Smooth muscle cell (in vitro differentiated cells): Measurements from ENCODE around the gene NHP2. TPM values are rescaled to one million over a fixed set of nuclear protein-coding genes. Genes with fewer than 3 reads are reported as not detected.
A peak's percentile ranks its signal among the peaks of the same experiment; 100 is the strongest.

Experiments used
- DNase-seq: peaks from one replicate; lab custom pipeline; 2025; ENCODE audit not compliant: unreplicated experiment; lab: John Stamatoyannopoulos, UW
- H2AFZ ChIP-seq: fragments of 200-600 bp; sonication (generic); 2 replicates; pipeline ENCODE4 v1.6.0; 2016; ENCODE audit warnings: antibody characterized with exemption, low read depth, mild to moderate bottlenecking
- H3F3A ChIP-seq: fragments of 200-600 bp; sonication (generic); 2 replicates; pipeline ENCODE4 v1.6.0; 2017; ENCODE audit warnings: antibody characterized with exemption, low read depth
- H3K27ac ChIP-seq: fragments of 200-600 bp; sonication (generic); 2 replicates; pipeline ENCODE4 v1.5.1; 2016; ENCODE audit warnings: low read depth, mild to moderate bottlenecking
- H3K27me3 ChIP-seq: fragments of 200-600 bp; sonication (generic); 2 replicates; pipeline ENCODE4 v1.6.1; 2016; ENCODE audit warnings: low read depth, mild to moderate bottlenecking
- H3K36me3 ChIP-seq: fragments of 200-600 bp; sonication (generic); 2 replicates; pipeline ENCODE4 v1.5.1; 2016; ENCODE audit warnings: low read depth
- H3K4me1 ChIP-seq: fragments of 200-600 bp; sonication (generic); 2 replicates; pipeline ENCODE4 v1.5.1; 2016; ENCODE audit warnings: low read depth
- H3K4me2 ChIP-seq: fragments of 200-600 bp; sonication (generic); 2 replicates; pipeline ENCODE4 v1.6.0; 2016; ENCODE audit warnings: mild to moderate bottlenecking
- H3K4me3 ChIP-seq: fragments of 200-600 bp; sonication (generic); 2 replicates; pipeline ENCODE4 v1.5.1; 2016; ENCODE audit warnings: mild to moderate bottlenecking
- H3K79me2 ChIP-seq: fragments of 200-600 bp; sonication (generic); 2 replicates; pipeline ENCODE4 v1.6.0; 2016; ENCODE audit warnings: low read depth, mild to moderate bottlenecking
- H3K9ac ChIP-seq: fragments of 200-600 bp; sonication (generic); 2 replicates; pipeline ENCODE4 v1.6.0; 2016; ENCODE audit warnings: low read depth
- H3K9me3 ChIP-seq: fragments of 200-600 bp; sonication (generic); replicated peaks from 2 replicates; pipeline ENCODE4 v1.5.1; 2016; ENCODE audit warnings: low read depth
- H4K20me1 ChIP-seq: fragments of 200-600 bp; sonication (generic); 2 replicates; pipeline ENCODE4 v1.6.0; 2016; ENCODE audit warnings: low read depth
- WGBS: methylation state at CpG from one replicate; pipeline ENCODE4 v1.1.7; 2016; ENCODE audit warnings: low lambda C conversion rate; 5-methylcytosine and 5-hydroxymethylcytosine counted together
- polyA plus RNA-seq: library from polyadenylated mRNA; unstranded; fragments of >200 nt; fragmentation: Nextera tagmentation; extraction: Ambion mirVana; gene quantifications from 2 replicates; pipeline ENCODE4 v1.2.1, GENCODE V29; 2016
- total RNA-seq: library from RNA; depleted of rRNA; stranded (reverse); fragments of >200 nt; gene quantifications from 2 replicates; pipeline ENCODE4 v1.2.3, GENCODE V29; 2014
- TF ChIP-seq, protein P1 (sequence below): fragments of 200-600 bp; sonication (generic); IDR thresholded peaks from 2 replicates; pipeline ENCODE4 v1.5.1; 2017; ENCODE audit warnings: borderline replicate concordance, mild to moderate bottlenecking, antibody characterized with exemption; ENCODE audit not compliant: insufficient read depth, poor library complexity, severe bottlenecking

NHP2 gene
- total and polyA plus RNA-seq, 2 experiments from 2014 or later = 162 to 166 TPM

DNA sequence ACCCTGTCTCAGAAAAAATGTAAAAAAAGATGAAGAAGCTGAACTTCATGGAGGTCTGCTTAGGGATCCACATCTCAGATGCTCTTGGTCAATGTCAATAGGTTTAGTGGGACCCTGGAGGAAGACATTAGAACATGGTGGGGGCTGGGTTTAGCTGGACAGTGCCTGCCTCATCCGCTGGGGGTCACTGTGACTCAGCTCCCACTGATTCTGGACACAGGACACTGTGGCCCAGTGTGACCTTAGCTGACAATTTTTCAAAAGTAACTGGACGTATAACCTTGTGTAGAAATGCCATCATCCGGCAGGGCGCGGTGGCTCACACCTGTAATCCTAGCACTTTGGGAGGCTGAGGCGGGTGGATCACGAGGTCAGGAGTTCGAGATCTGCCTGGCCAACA is 43.3 kb upstream of the NHP2 start:
- peaks cover 7% of the 10 kb centered on the region for H3K4me1 ChIP-seq
- H3K4me3 ChIP-seq = no peak overlapping the region
- H3K9ac ChIP-seq = no peak overlapping the region
- no peaks in the 10 kb centered on the region for H3K27me3 ChIP-seq
- no peak overlapping the region for H2AFZ ChIP-seq
- WGBS = 86% methylated on average over 8 of the region's 8 CpGs
- TF ChIP-seq, protein P1, sequence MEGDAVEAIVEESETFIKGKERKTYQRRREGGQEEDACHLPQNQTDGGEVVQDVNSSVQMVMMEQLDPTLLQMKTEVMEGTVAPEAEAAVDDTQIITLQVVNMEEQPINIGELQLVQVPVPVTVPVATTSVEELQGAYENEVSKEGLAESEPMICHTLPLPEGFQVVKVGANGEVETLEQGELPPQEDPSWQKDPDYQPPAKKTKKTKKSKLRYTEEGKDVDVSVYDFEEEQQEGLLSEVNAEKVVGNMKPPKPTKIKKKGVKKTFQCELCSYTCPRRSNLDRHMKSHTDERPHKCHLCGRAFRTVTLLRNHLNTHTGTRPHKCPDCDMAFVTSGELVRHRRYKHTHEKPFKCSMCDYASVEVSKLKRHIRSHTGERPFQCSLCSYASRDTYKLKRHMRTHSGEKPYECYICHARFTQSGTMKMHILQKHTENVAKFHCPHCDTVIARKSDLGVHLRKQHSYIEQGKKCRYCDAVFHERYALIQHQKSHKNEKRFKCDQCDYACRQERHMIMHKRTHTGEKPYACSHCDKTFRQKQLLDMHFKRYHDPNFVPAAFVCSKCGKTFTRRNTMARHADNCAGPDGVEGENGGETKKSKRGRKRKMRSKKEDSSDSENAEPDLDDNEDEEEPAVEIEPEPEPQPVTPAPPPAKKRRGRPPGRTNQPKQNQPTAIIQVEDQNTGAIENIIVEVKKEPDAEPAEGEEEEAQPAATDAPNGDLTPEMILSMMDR = peak; percentile 24
- H3K79me2 ChIP-seq = no peaks in the 10 kb centered on the region
- no peak overlapping the region for H3K4me2 ChIP-seq
- H3F3A ChIP-seq = no peaks in the 10 kb centered on the region
- no peaks in the 10 kb centered on the region for H3K9me3 ChIP-seq
- no peaks in the 10 kb centered on the region for H3K36me3 ChIP-seq
- H3K27ac ChIP-seq = no peak overlapping the region
- H4K20me1 ChIP-seq = no peaks in the 10 kb centered on the region
- no peak for DNase-seq

DNA sequence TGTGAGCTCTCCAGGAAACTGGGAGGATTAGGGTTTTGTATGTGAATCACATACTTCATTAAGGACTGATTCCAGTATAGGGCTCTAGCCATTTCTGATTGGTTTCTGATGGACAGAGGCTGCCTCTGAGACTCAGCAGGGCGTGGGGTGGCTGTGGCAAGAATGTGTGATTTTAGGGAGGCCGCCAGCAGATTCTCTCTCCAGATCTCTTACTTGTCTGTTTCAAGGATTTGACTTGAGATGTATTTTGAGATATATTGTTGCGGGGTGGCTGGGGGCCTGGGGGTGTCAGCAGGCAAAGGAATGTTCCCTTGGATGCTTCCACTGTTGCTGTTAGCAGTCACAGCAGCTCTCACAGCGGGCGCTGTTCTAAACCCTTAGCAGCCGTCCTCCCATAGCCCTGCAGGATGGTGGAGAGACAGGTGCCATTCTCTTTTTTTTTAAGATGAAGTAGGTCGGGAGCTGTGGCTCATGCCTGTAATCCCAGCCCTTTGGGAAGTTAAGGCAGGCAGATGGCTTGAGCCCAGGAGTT is 42.7 kb upstream of the NHP2 start:
- TF ChIP-seq, protein P1 = no peak
- Histone ChIP-seq H3K4me3 (no peak overlapping the region), H3K27me3 (no peaks in the 10 kb centered on the region), H4K20me1 (no peaks in the 10 kb centered on the region), H3K9ac (no peak overlapping the region), H2AFZ (no peak overlapping the region), H3K79me2 (no peaks in the 10 kb centered on the region), H3K4me2 (no peak overlapping the region), H3K27ac (no peak overlapping the region), H3K36me3 (no peaks in the 10 kb centered on the region), H3F3A (no peaks in the 10 kb centered on the region), H3K9me3 (no peaks in the 10 kb centered on the region), H3K4me1 (peaks cover 7% of the 10 kb centered on the region)
- WGBS = 90% methylated on average over 7 of the region's 7 CpGs
- DNase-seq = no peak

DNA sequence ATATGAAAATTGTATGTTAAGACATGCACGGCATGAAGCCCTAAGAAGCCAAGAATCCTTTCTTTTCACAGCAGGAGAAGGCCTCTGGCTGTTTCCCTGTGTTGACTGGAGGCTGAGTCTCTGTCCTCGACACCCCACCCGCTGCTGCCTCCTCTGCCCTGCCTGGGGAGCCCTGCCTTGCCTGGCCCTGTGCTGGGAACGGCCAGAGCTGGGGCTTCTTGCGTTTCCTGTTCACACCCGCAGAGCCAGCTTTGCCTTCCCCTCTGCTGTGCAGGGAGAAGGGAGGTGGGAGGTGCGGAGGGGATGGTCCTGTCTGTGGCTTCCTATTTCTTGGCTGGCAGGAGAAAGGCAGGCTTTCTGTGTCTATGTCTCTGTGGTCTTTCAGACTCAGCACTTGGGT is 40.3 kb upstream of the NHP2 start:
- Histone ChIP-seq H3K27ac (no peak overlapping the region), H3K4me1 (peaks cover 7% of the 10 kb centered on the region), H3K4me3 (no peak overlapping the region), H4K20me1 (no peaks in the 10 kb centered on the region), H3K79me2 (no peaks in the 10 kb centered on the region), H3K4me2 (no peak overlapping the region), H3F3A (no peaks in the 10 kb centered on the region), H3K27me3 (no peaks in the 10 kb centered on the region), H3K36me3 (no peaks in the 10 kb centered on the region), H3K9me3 (no peaks in the 10 kb centered on the region), H2AFZ (no peak overlapping the region), H3K9ac (no peak overlapping the region)
- TF ChIP-seq, protein P1 = no peak
- no peak for DNase-seq
- 62% methylated on average over 7 of the region's 7 CpGs for WGBS

DNA sequence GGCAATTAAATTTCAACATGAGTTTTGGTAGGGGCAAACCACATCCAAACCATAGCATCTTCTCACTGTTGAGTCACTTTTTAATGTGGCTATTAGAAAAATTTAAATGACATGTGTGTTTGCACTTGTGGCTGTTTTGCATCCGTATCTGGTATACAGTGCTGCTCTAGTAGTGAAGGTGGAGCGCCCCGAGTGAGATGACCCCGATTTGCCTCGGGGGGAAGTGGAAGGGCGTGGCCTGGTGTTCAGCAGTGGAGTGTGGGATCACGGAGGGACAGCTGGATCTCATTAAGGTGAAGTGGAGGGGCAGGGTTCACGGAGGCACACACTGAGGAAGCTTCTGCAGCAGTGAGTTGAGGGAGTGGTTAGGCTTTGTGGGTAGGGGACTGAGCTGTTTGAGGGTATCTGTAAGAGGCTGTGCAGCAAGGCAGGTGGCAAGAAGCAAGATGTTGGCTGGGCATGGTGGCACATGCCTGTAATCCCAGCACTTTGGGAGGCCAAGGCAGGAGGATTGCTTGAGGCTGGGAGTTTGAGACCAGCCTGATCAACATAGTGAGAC is 39.6 kb upstream of the NHP2 start:
- WGBS = 92% methylated on average over 8 of the region's 8 CpGs
- Histone ChIP-seq H3K4me2 (no peak overlapping the region), H3K9ac (no peak overlapping the region), H3K36me3 (no peaks in the 10 kb centered on the region), H4K20me1 (no peaks in the 10 kb centered on the region), H3K27me3 (no peaks in the 10 kb centered on the region), H2AFZ (no peak overlapping the region), H3F3A (no peaks in the 10 kb centered on the region), H3K4me3 (no peak overlapping the region), H3K79me2 (no peaks in the 10 kb centered on the region), H3K9me3 (no peaks in the 10 kb centered on the region), H3K27ac (no peak overlapping the region), H3K4me1 (peaks cover 7% of the 10 kb centered on the region)
- TF ChIP-seq, protein P1 = no peak
- DNase-seq = no peak
